Measurements from ENCODE around the gene GALR3. TPM values are rescaled to one million over a fixed set of nuclear protein-coding genes. Genes with fewer than 3 reads are reported as not detected.

The GALR3 gene
- total and polyA plus RNA-seq, 5 experiments from 2014 or later = not detected

DNA sequence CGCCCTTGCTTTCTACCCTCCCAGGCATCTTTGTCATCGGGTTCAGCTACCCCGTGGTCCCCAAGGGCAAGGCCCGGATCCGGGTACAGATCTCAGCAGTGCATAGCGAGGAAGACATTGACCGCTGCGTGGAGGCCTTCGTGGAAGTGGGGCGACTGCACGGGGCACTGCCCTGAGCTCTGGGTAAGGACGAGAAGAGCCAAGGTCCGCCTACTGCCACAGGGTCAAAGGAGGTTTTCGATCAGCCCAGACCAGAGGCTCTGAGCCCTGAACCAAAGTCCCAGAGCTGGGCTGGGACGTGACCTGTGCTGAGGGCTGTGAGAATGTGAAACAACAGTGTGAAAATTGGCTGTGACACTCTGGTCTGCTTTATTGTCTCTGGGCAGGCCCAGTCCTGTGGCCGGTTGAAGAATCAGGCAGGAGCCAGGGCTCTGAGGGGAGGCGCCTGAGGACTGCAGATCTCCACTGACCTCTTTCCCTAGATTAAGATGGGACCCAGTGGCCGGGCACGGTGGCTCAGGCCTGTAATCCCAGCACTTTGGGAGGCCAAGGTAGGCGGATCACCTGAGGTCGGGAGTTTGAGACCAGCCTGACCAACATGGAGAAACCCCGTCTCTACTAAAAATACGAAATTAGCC, 6.5 kb upstream of the GALR3 start:
- Mint-ChIP-seq H3K4me1 (peaks cover 0 to 19% (median 13%) of the 10 kb centered on the region in 4 donors), H3K4me3 (peak overlapping the region in 1 of 10 donors; percentile 40), H3K27me3 (peaks cover 3 to 50% (median 17%) of the 10 kb centered on the region in 5 donors), H3K27ac (no peak overlapping the region), H3K9me3 (no peaks in the 10 kb centered on the region), H3K36me3 (peaks cover 0 to 2% (median 0%) of the 10 kb centered on the region in 3 donors)
- no peak for ATAC-seq
- DNase-seq = no peak
- POLR2A ChIA-PET = interaction anchor here (1.2 kb wide), 1 partner anchor 51 kb away, joined by 5 read pairs; no protein-coding TSS in a partner anchor

DNA sequence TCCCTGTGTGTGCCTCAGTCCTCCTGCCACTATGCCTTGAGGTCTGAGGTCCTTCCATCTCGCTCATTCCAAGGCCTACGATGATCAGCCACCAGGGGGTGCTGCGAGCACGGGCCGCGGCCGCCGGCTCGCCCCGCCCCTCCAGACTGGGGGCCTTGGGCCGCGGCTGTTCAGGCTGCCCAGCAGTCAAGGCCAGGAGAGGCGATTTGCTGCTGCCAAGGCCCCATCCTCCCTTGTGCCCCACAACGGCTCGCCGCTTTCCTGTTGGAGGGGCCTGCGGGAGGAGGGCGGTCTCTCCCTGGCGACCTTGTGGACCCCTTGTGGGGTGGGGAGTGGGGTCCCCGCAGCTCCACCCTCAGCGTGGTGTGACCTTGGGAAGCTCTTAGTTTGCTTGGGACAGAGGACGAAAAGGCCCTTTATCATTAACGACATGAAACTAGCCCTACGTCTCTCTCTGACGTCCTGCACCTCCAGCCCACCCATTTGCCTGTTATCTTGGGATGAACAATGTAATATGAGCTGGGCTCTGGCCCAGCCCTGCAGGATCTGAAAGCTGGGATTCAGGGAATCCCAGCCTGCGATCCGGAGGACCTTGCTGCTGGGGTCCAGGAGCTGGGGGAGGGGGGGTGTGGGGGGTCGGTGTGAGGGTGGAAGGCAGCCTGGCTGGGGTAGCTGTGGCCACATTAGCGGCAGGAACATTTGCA, 5.3 kb upstream of the GALR3 start:
- ATAC-seq (peak; percentile 81 to 82), DNase-seq (peak; percentile 59 to 83 (median 78))
- peak overlapping the region in 1 of 10 donors; percentile 66 for H3K27ac Mint-ChIP-seq
- POLR2A ChIA-PET = interaction anchor here (0.8 to 3.6 kb wide), 7 partner anchors 10 to 78 kb away, joined by 3 to 19 read pairs (median 4); partner anchors contain the start of genes ANKRD54 and GCAT
- H3K4me1 Mint-ChIP-seq = peaks cover 0 to 19% (median 13%) of the 10 kb centered on the region in 4 donors
- peaks cover 0 to 2% (median 0%) of the 10 kb centered on the region in 3 donors for H3K36me3 Mint-ChIP-seq
- peak overlapping the region; percentile 20 to 67 (median 54) for H3K4me3 Mint-ChIP-seq
- no peaks in the 10 kb centered on the region for H3K9me3 Mint-ChIP-seq
- H3K27me3 Mint-ChIP-seq = peaks cover 8 to 51% (median 23%) of the 10 kb centered on the region in 5 donors

DNA sequence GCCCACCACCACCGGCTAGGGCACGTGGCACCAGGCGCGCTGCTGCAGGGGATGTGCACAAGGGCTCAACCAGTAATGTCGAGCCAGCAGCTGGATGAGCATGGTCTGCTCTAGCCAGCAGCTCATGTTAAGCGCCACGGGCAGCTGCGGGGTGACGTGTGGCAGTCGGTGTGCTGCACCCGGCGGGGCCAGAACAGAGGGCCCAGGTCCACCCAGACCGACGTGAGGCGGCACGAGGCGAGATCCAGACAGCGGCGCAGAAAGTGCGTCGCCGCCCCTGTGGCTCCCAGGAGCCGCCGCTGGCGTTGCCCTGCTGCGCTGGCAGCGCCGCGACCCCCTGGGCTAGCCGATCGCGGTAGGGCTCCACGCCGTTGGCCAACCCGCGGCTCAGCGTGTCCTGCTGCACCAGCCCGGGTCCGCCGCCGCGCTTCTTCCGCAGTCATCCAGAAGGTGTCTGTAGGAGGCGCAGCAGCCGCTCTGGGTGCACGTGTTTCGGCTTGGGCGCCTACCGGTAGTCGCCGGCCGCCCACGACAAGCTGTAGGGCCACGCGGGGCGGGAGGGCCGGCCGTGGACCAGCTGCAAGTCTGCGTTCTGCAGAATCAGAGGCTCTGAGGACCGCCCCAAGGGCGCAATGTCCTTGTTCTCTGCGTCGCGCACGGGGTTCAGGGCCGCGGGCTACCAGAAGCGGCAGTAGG, 4.6 kb upstream of the GALR3 start:
- Mint-ChIP-seq H3K27me3 (peaks cover 9 to 51% (median 25%) of the 10 kb centered on the region in 5 donors), H3K4me3 (peak overlapping the region; percentile 53 to 75 (median 70)), H3K9me3 (no peaks in the 10 kb centered on the region), H3K4me1 (peaks cover 0 to 19% (median 13%) of the 10 kb centered on the region in 4 donors), H3K36me3 (no peaks in the 10 kb centered on the region), H3K27ac (no peak overlapping the region)
- ATAC-seq = peak; percentile 80 to 82
- POLR2A ChIA-PET = interaction anchor here (0.8 to 3.6 kb wide), 4 partner anchors 11 to 78 kb away, joined by 3 to 19 read pairs (median 6); partner anchors contain the start of genes ANKRD54 and GCAT
- DNase-seq = peak; percentile 44 to 79 (median 57)

DNA sequence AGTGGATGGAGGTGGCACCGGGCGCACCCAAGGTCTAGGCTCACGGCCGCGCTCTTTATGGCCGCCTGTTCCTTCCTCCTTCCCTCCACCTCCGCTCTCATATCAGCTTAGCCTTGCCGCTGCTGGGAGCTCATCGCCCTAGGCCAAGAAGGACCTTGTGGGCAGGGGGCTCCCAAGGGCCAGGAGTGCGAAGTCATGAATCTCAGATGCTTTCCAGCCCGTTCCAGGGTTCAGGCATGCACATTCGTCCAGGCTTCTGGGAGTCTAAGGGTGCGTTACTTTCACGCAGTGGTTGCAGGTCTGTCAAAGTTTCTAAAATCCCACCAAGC, 4.1 kb upstream of the GALR3 start:
- Mint-ChIP-seq H3K27ac (no peak overlapping the region), H3K9me3 (no peaks in the 10 kb centered on the region), H3K4me1 (peaks cover 0 to 19% (median 13%) of the 10 kb centered on the region in 4 donors), H3K27me3 (peaks cover 9 to 52% (median 25%) of the 10 kb centered on the region in 5 donors), H3K36me3 (no peaks in the 10 kb centered on the region), H3K4me3 (peak overlapping the region; percentile 43 to 75 (median 68))
- ATAC-seq = no peak
- POLR2A ChIA-PET = interaction anchor here (0.7 to 3.6 kb wide), 4 partner anchors 11 to 181 kb away, joined by 3 to 19 read pairs (median 6); partner anchors contain the start of genes ANKRD54 and GCAT
- DNase-seq = no peak

DNA sequence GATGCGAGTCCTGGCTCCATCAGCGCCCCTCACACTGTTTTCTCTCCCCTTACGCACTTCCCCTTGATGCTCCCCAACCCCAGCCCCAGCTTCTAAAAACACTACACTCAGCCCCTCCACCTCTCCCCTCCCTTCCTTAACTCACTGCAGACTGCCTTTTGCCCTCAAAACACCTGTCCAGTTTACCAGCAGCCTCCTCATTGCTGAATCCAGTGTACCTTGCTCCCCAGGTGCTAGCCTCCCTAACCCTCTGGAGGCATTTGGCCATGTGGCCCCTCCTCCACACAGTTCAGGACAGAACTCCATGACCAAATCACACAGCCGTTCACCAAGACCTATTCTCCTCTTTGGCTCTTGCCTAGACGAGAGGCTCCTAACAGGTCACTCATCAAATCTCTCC, 2.8 kb upstream of the GALR3 start:
- POLR2A ChIA-PET = interaction anchor here (3.6 kb wide), 1 partner anchor 43 kb away, joined by 19 read pairs; no protein-coding TSS in a partner anchor
- Mint-ChIP-seq H3K27ac (no peak overlapping the region), H3K36me3 (no peaks in the 10 kb centered on the region), H3K27me3 (peaks cover 9 to 54% (median 28%) of the 10 kb centered on the region in 5 donors), H3K9me3 (no peaks in the 10 kb centered on the region), H3K4me3 (peak overlapping the region in 2 of 10 donors; percentile 34 to 67), H3K4me1 (peaks cover 0 to 21% (median 14%) of the 10 kb centered on the region in 4 donors)
- no peak for DNase-seq
- no peak for ATAC-seq

DNA sequence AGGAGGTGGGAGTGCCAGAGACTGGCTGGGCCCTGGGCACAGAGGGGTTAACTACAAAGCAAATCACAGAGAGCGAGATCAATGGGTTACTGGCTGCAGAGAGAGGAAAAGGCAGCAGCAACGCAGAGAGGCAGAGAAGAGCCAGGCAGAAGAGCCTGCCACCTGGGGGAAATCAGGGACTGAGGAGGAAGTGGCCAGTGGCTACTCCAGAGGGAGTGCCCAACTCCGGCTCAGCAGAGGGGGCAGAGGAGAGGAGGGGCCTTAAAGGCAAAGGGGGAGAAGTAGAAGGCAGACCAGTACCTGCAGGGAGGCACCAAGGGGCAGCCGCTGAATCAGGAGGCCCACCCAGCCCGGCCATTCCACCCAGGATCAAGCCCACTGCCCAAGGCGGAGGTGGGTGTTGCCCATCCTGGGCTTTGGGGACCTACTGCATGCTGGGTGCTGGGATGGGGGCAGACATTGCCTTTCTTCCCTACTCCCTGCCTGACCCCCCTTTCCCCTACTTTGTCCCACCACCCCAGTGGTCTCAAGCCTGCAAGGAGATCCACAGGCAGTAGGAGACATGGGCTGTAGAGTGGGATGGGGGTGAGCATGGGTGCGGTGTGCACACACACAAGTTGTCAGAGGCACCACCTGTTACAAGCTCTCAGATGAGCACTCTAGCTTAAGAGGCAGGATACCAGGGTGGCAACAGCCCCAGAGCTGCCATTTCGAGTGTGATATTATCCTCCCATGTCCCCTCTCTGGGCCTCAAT, 926 bp upstream of the GALR3 start:
- Mint-ChIP-seq H3K27ac (peak overlapping the region in 1 of 10 donors; percentile 29), H3K36me3 (peaks cover 0 to 3% (median 0%) of the 10 kb centered on the region in 3 donors), H3K4me3 (no peak overlapping the region), H3K9me3 (no peaks in the 10 kb centered on the region), H3K27me3 (peaks cover 9 to 52% (median 28%) of the 10 kb centered on the region in 5 donors), H3K4me1 (peaks cover 2 to 23% (median 15%) of the 10 kb centered on the region in 4 donors)
- DNase-seq = no peak
- ATAC-seq = no peak
- POLR2A ChIA-PET = interaction anchor here (1.2 to 1.6 kb wide), 2 partner anchors 13 to 20 kb away, joined by 3 to 4 read pairs; no protein-coding TSS in a partner anchor

DNA sequence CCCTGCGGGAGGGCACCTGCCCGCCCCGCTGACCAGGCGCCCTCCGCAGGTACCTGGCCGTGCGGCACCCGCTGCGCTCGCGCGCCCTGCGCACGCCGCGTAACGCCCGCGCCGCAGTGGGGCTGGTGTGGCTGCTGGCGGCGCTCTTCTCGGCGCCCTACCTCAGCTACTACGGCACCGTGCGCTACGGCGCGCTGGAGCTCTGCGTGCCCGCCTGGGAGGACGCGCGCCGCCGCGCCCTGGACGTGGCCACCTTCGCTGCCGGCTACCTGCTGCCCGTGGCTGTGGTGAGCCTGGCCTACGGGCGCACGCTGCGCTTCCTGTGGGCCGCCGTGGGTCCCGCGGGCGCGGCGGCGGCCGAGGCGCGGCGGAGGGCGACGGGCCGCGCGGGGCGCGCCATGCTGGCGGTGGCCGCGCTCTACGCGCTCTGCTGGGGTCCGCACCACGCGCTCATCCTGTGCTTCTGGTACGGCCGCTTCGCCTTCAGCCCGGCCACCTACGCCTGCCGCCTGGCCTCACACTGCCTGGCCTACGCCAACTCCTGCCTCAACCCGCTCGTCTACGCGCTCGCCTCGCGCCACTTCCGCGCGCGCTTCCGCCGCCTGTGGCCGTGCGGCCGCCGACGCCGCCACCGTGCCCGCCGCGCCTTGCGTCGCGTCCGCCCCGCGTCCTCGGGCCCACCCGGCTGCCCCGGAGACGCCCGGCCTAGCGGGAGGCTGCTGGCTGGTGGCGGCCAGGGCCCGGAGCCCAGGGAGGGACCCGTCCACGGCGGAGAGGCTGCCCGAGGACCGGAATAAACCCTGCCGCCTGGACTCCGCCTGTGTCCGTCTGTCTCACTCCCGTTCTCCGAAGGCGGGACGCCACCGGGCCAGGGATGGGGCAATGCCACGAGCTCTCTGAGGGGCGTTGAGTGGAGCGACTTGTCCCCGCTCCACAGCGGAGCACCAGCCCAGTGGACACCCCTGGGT, 1.8 kb downstream of the GALR3 start:
- no peak for DNase-seq
- peaks cover 6 to 49% (median 21%) of the 10 kb centered on the region in 5 donors for H3K27me3 Mint-ChIP-seq
- H3K27ac Mint-ChIP-seq = no peak overlapping the region
- ATAC-seq = peak; percentile 30 to 33
- peaks cover 0 to 5% (median 4%) of the 10 kb centered on the region in 4 donors for H3K4me1 Mint-ChIP-seq
- H3K4me3 Mint-ChIP-seq = peak overlapping the region in 4 of 10 donors; percentile 43 to 79 (median 62)
- peaks cover 0 to 13% (median 2%) of the 10 kb centered on the region in 3 donors for H3K36me3 Mint-ChIP-seq
- no peaks in the 10 kb centered on the region for H3K9me3 Mint-ChIP-seq
- POLR2A ChIA-PET = interaction anchor here (0.9 kb wide), 1 partner anchor 17 kb away, joined by 3 read pairs; no protein-coding TSS in a partner anchor

DNA sequence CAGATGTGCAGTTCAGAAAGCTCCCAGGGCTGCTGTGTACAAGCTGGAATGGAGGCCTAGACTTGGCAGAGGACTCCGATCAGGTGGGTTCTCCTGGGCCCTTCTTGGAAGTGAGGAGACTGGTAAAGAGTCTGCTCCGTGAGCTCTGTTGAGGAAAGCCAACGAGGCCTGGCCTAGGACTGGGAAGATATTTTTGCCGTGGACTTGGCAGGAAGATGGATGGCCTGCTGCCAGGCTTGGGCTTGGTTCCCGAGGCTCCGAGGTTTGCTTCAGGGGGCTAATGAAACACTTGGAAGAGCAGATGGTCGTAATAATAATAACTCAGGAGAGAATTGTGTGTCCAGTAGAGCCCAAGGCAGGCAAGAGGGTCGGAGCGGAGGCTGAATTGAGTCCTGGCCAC, 3.9 kb downstream of the GALR3 start:
- no peak for ATAC-seq
- H3K27ac Mint-ChIP-seq = no peak overlapping the region
- no peak overlapping the region for H3K4me3 Mint-ChIP-seq
- DNase-seq = no peak
- H3K9me3 Mint-ChIP-seq = no peaks in the 10 kb centered on the region
- H3K27me3 Mint-ChIP-seq = peaks cover 4 to 31% (median 11%) of the 10 kb centered on the region in 5 donors
- peaks cover 0 to 7% (median 4%) of the 10 kb centered on the region in 4 donors for H3K4me1 Mint-ChIP-seq
- peaks cover 0 to 32% (median 3%) of the 10 kb centered on the region in 3 donors for H3K36me3 Mint-ChIP-seq
- POLR2A ChIA-PET = no interaction called here

DNA sequence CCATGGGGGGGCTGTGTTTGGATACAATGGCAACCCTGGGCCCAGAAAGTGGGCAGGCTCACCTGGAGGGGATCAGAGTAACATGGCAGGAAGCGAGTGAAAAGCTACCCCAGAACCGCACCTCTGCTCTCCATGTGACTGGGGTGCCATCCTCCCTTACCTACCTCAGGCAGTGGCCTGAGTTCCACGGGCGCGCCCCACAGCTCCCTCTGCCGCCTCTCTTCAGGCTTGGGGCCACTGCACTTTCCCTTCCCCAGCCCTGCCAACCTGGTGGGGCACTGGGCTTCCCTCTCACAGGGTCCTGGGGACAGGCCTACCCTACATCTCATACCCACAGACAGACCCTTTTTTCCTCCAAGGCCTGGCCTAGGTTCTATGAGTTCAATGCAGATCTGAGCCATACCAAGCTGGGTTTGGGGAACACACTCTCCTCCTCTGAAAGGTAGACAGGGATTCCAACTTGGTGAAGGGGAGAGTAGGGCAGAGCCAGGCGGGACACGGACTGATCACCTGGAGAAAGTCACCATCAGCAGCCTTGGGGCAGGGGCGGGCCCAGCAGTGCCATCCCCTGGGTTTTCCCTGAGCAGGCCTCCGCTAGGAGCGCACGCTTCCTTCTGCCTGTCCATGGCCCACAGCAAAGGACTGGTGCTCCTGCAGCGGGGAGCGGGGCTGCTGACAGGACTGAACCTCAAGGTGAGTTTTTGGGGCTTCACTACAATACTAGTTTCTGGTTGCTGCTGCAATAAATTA, 7.1 kb downstream of the GALR3 start:
- ATAC-seq = no peak

DNA sequence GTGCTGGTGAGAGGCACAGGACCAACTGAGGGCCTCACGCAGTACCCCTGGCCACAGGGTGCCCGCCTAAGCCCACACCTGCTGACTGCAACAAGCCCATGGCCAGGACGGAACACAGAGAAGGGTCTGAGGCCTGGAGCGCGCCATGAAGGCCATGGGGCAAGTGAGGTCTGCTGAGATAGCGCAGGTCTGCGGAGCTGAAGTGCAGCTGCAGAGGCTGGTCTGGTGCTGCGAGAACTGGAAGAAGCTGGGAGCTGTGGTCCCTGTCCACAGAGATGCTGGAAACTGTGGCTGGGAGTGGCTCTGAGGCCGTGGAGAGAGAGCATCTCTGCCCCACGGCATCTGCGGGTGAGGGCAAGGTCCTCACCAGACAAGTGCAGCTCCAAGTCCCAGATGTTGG, 8.3 kb downstream of the GALR3 start:
- DNase-seq (no peak), ATAC-seq (no peak)
- POLR2A ChIA-PET = no interaction called here
- H3K27ac Mint-ChIP-seq = no peak overlapping the region
- peaks cover 0 to 5% (median 0%) of the 10 kb centered on the region in 4 donors for H3K4me1 Mint-ChIP-seq
- peaks cover 0 to 58% (median 3%) of the 10 kb centered on the region in 3 donors for H3K36me3 Mint-ChIP-seq
- H3K27me3 Mint-ChIP-seq = no peaks in the 10 kb centered on the region
- H3K9me3 Mint-ChIP-seq = no peaks in the 10 kb centered on the region
- H3K4me3 Mint-ChIP-seq = peak overlapping the region in 1 of 10 donors; percentile 10

More for the DNA sequence above, 7.1 kb downstream of the GALR3 start:
- DNase-seq = no peak
- Mint-ChIP-seq H3K4me3 (no peak overlapping the region), H3K4me1 (peaks cover 0 to 7% (median 2%) of the 10 kb centered on the region in 4 donors), H3K36me3 (peaks cover 0 to 55% (median 3%) of the 10 kb centered on the region in 3 donors), H3K27me3 (peaks cover 0 to 8% (median 0%) of the 10 kb centered on the region in 5 donors), H3K27ac (no peak overlapping the region), H3K9me3 (no peaks in the 10 kb centered on the region)
- POLR2A ChIA-PET = no interaction called here
